Breast epithelium (tissue), 3 donors: ENCODE measurements around the gene HIC1.

ENCODE experiments used
- CTCF ChIP-seq, 3 donors: fragments of 450-650 bp; IDR thresholded peaks; one replicate each; pipeline ENCODE4 v1.5.1; 2016 to 2017; ENCODE audit warnings: antibody characterized with exemption in 3 of 3, mild to moderate bottlenecking in 3 of 3, moderate library complexity in 3 of 3
- POLR2A ChIP-seq: fragments of 450-650 bp; IDR thresholded peaks from one replicate; pipeline ENCODE4 v1.6.1; 2016; ENCODE audit warnings: antibody characterized with exemption, mild to moderate bottlenecking, moderate library complexity
- POLR2AphosphoS5 ChIP-seq, 3 donors: sonication (generic); formaldehyde crosslinking; IDR thresholded peaks; one replicate each; pipeline ENCODE4 v1.6.1; 2017; ENCODE audit warnings: antibody characterized with exemption in 3 of 3

- TF ChIP-seq POLR2AphosphoS5 (IDR thresholded peaks at IDR 0.05) (peak in 1 of 3 donors; percentile 43), POLR2A (no peak), CTCF (IDR thresholded peaks at IDR 0.05) (no peak)
Observed at GRCh38 chr17:2087597-2088211, 32.8 kb downstream of the HIC1 start.
